K562 (cell line): ENCODE results near the gene ITSN2. TPM values are rescaled to one million over a fixed set of nuclear protein-coding genes. Genes with fewer than 3 reads are reported as not detected.

Experiments used
- ATAC-seq: fragments of 200-7000 bp; cut with Tn5 transposase; 3 replicates; pipeline ENCODE4 v1.9.1; 2020; ENCODE audit warnings: moderate library complexity
- BruUV-seq: library from RNA; stranded (reverse); fragments of 400-500 nt; replicated peaks from 2 replicates; lab custom pipeline; 2021; lab: Mats Ljungman, UMichigan
- CTCF ChIA-PET: fragments of 300-600 bp; formaldehyde crosslinking; extraction: SDS; loops from one replicate; lab custom pipeline; 2021; ENCODE audit warnings: low intra/inter-chr PET ratio; lab: Yijun Ruan, JAX
- POLR2A ChIA-PET: fragments of 300-600, 350-650 bp; sonication (Branson Sonifier 250); formaldehyde crosslinking; extraction: SDS; loops from one replicate; lab custom pipeline; 2021; ENCODE audit warnings: antibody characterized with exemption, inconsistent platforms; lab: Yijun Ruan, JAX
- DNase-seq, 4 experiments: peaks; one replicate each; pipeline versions ENCODE4 v3.0.0 to v3.0.0-alpha.2; 2011 to 2018; ENCODE audit warnings: low spot score in 3 of 4, mixed read lengths in 3 of 4; ENCODE audit errors: extremely low read depth in 1 of 4
- FAIRE-seq: peaks from 2 replicates; lab custom pipeline; 2011; peaks lifted over from hg19 to GRCh38; lab: Jason Lieb, UNC
- H2AFZ ChIP-seq: 2 replicates; pipeline ENCODE4 v1.6.0; 2011; ENCODE audit warnings: low read depth, low read length, control low read depth, inconsistent platforms
- H3K27ac ChIP-seq: fragments of 200-600 bp; 3 replicates; pipeline ENCODE4 v1.8.0; 2011; ENCODE audit warnings: low read depth, mild to moderate bottlenecking, control low read depth, inconsistent platforms, low read length, moderate library complexity, mixed read lengths; ENCODE audit errors: extremely low read depth
- H3K27me3 ChIP-seq, 2 experiments: fragments of 300-600 bp in 1 of 2; 2 replicates in 1 of 2; 3 replicates in 1 of 2; pipeline versions ENCODE4 v1.6.0 to v1.8.0; 2011; ENCODE audit warnings: inconsistent platforms in 2 of 2, low read length in 2 of 2, mild to moderate bottlenecking in 1 of 2, mixed read lengths in 1 of 2, moderate library complexity in 1 of 2; ENCODE audit not compliant: control insufficient read depth in 2 of 2, insufficient read depth in 2 of 2
- H3K36me3 ChIP-seq: fragments of 300-600 bp; 3 replicates; pipeline ENCODE4 v1.8.0; 2011; ENCODE audit warnings: mild to moderate bottlenecking, low read length, inconsistent platforms; ENCODE audit not compliant: control insufficient read depth, insufficient read depth
- H3K4me1 ChIP-seq, 2 experiments: fragments of 200-600 bp in 1 of 2; replicated peaks in 1 of 2; 2 replicates in 1 of 2; 3 replicates in 1 of 2; pipeline versions ENCODE4 v1.5.1 to v1.8.0; 2011; ENCODE audit warnings: inconsistent platforms in 2 of 2, low read length in 2 of 2, mild to moderate bottlenecking in 1 of 2, mixed read lengths in 1 of 2, moderate library complexity in 1 of 2; ENCODE audit not compliant: control insufficient read depth in 2 of 2, insufficient read depth in 2 of 2
- H3K4me2 ChIP-seq: 2 replicates; pipeline ENCODE4 v1.6.1; 2011; ENCODE audit warnings: low read length, control low read depth, inconsistent platforms, mixed read lengths; ENCODE audit not compliant: insufficient read depth
- H3K4me3 ChIP-seq: fragments of 200-600 bp; sonication (generic), shearing (Covaris generic); 2 replicates; pipeline ENCODE4 v1.5.1; 2016; ENCODE audit warnings: control low read depth, inconsistent platforms
- H3K79me2 ChIP-seq: fragments of 200-600 bp; 3 replicates; pipeline ENCODE4 v1.8.0; 2011; ENCODE audit warnings: low read length, inconsistent platforms; ENCODE audit not compliant: control insufficient read depth, insufficient read depth
- H3K9ac ChIP-seq, 2 experiments: 2 replicates each; pipeline versions ENCODE4 v1.6.0 to v1.6.1; 2011; ENCODE audit warnings: low read depth in 2 of 2, low read length in 2 of 2, control low read depth in 1 of 2, inconsistent platforms in 1 of 2, mild to moderate bottlenecking in 1 of 2, mixed read lengths in 1 of 2; ENCODE audit not compliant: insufficient read depth in 1 of 2
- H3K9me1 ChIP-seq: one replicate; pipeline ENCODE4 v1.6.0; 2011; ENCODE audit warnings: inconsistent platforms, mild to moderate bottlenecking, low read length, moderate library complexity; ENCODE audit not compliant: control insufficient read depth, insufficient read depth
- H3K9me3 ChIP-seq: replicated peaks from 2 replicates; pipeline ENCODE4 v1.5.1; 2011; ENCODE audit warnings: low read depth, low read length, inconsistent platforms; ENCODE audit not compliant: control insufficient read depth, insufficient read depth
- H4K20me1 ChIP-seq: replicated peaks from 2 replicates; pipeline ENCODE4 v1.6.1; 2011; ENCODE audit warnings: low read length, inconsistent platforms, mixed read lengths; ENCODE audit not compliant: control insufficient read depth, insufficient read depth
- C11orf30 ChIP-seq: fragments of 450-650 bp; IDR thresholded peaks from 2 replicates; pipeline ENCODE4 v1.6.1; 2016; ENCODE audit warnings: low read depth, mild to moderate bottlenecking
- CBFA2T3 ChIP-seq: fragments of 450-650 bp; IDR thresholded peaks from 2 replicates; pipeline ENCODE4 v1.6.1; 2017
- CREM ChIP-seq: IDR thresholded peaks from 2 replicates; pipeline ENCODE4 v1.6.1; 2014; ENCODE audit warnings: antibody characterized with exemption, low read depth
- KAT2B ChIP-seq: IDR thresholded peaks from one replicate; pipeline ENCODE4 v1.6.1; 2012; ENCODE audit warnings: low read depth, mild to moderate bottlenecking, control low read depth, inconsistent platforms, low read length, moderate library complexity
- L3MBTL2 ChIP-seq: fragments of 450-650 bp; IDR thresholded peaks from 2 replicates; pipeline ENCODE4 v1.6.1; 2016; ENCODE audit warnings: mild to moderate bottlenecking, moderate library complexity
- LEF1 ChIP-seq: fragments of 450-650 bp; IDR thresholded peaks from 2 replicates; pipeline ENCODE4 v1.6.1; 2016; ENCODE audit warnings: mild to moderate bottlenecking
- NCOR1 ChIP-seq: fragments of 450-650 bp; IDR thresholded peaks from 2 replicates; pipeline ENCODE4 v1.6.1; 2016; ENCODE audit warnings: mild to moderate bottlenecking, moderate library complexity
- RCOR1 ChIP-seq, 2 experiments: IDR thresholded peaks; 2 replicates each; pipeline ENCODE4 v1.6.1; 2012; ENCODE audit warnings: low read depth in 2 of 2, low read length in 2 of 2, borderline replicate concordance in 1 of 2, improper control_type of control experiment in 1 of 2
- RNF2 ChIP-seq: sonication (generic); IDR thresholded peaks from 2 replicates; pipeline ENCODE4 v1.6.1; 2016
- ZNF232 ChIP-seq: sonication (generic); formaldehyde crosslinking; IDR thresholded peaks from 2 replicates; pipeline ENCODE4 v1.8.0; 2022; ENCODE audit warnings: mild to moderate bottlenecking, missing genetic modification reagents
- ZNF24 ChIP-seq: fragments of 450-650 bp; IDR thresholded peaks from 2 replicates; pipeline ENCODE4 v1.6.1; 2016
- WGBS: fragments of 100-300 bp; shearing (Covaris generic); methylation state at CpG from one replicate; pipeline ENCODE4 v1.1.6; 2016; ENCODE audit warnings: low coverage, mixed read lengths; ENCODE audit not compliant: insufficient coverage; ENCODE audit errors: missing lambda C conversion rate; 5-methylcytosine and 5-hydroxymethylcytosine counted together
- in situ Hi-C: fragments of 300-500 bp; cut with MboI; formaldehyde crosslinking; loops from 4 replicates; pipeline ENCODE4 v1.15.0; 2018; ENCODE audit warnings: inconsistent platforms, mixed read lengths
- intact Hi-C: fragments of 100-400 bp; cut with micrococcal nuclease; formaldehyde crosslinking; loops from 2 replicates; pipeline ENCODE4 v1.14.2; 2022
- polyA plus RNA-seq, 8 experiments: library from polyadenylated mRNA; depleted of rRNA in 4 of 8; stranded (reverse) in 5 of 8; unstranded in 3 of 8; fragments of >200 nt; fragmentation: Nextera tagmentation in 2 of 8; fragmentation: Illumina TruSeq in 1 of 8; extraction: Ambion mirVana in 2 of 8; extraction: Trizol in 1 of 8; gene quantifications; 2 replicates each; pipeline versions ENCODE4 v1.2.1 to v1.2.3, GENCODE V29; 2011 to 2014; ENCODE audit warnings: inconsistent platforms in 1 of 8, missing spikeins in 1 of 8
- total RNA-seq, 7 experiments: library from RNA; depleted of rRNA in 6 of 7; stranded (reverse); fragments of >200 nt in 6 of 7; fragmentation: Illumina TruSeq in 2 of 7; extraction: Trizol in 2 of 7; gene quantifications; 2 replicates each; pipeline versions ENCODE4 v1.2.1 to v1.2.3, GENCODE V29; 2011 to 2021; ENCODE audit warnings: low replicate concordance in 1 of 7
- TF ChIP-seq, protein P1 (sequence below): fragments of 450-650 bp; IDR thresholded peaks from 2 replicates; pipeline ENCODE4 v1.6.1; 2016; ENCODE audit warnings: mild to moderate bottlenecking, moderate library complexity

ITSN2 gene
- total and polyA plus RNA-seq, 9 of the 15 experiments (the other 6 are each of a cell fraction or from before 2014, with no cell fraction given) = 6.6 to 19.9 (median 15.2) TPM

DNA sequence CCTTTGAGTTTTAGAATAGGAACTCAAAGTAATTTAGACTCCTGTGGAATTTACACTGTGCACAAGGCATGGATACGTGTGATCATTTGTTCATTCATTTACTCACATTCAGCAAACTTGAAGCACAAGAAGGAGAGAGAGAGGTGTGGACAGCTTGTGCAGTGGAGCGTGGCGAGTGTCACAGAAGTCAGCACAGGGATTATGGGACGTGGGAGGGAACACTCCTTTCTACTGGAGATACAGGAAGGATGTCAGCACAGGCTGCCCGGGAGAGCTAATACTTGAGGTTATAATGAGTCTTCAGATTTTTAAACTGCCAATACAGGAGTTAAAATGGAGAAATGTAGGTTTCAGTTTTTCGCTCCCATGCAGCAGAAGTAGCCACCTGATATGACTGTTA, 178.5 kb downstream of the ITSN2 start:
- no peaks in the 10 kb centered on the region for H3K9me1 ChIP-seq
- 18% methylated on average over 6 of the region's 6 CpGs for WGBS
- no peaks in the 10 kb centered on the region for H3K36me3 ChIP-seq
- H3K9ac ChIP-seq = no peak overlapping the region
- H3K4me1 ChIP-seq = peaks cover 0 to 11% of the 10 kb centered on the region in 2 experiments; a peak in 3 of 5 replicates
- no peaks in the 10 kb centered on the region for H3K79me2 ChIP-seq
- CTCF ChIA-PET = no interaction called here
- intact Hi-C loops (no loop called here), in situ Hi-C loops (no loop called here)
- peak overlapping the region; percentile 74 for H2AFZ ChIP-seq
- POLR2A ChIA-PET = interaction anchor here (1.6 kb wide), 1 partner anchor 10 kb away, joined by 4 read pairs; no protein-coding TSS in a partner anchor
- H3K4me2 ChIP-seq = peak overlapping the region; percentile 13; the same call in 1 of the 2 replicates
- FAIRE-seq (peak; percentile 63), ATAC-seq (peak; percentile 82), DNase-seq (peak in 2 of 4 experiments; percentile 29 to 50)
- H3K27ac ChIP-seq = no peak overlapping the region
- no peaks in the 10 kb centered on the region for H4K20me1 ChIP-seq
- no peak overlapping the region for H3K4me3 ChIP-seq
- H3K27me3 ChIP-seq = 0 out of 5 replicates have a peak, but pooled peaks cover 0 to 3% of the 10 kb centered on the region in 2 experiments
- H3K9me3 ChIP-seq = no peaks in the 10 kb centered on the region
- BruUV-seq = no TSS peak
- TF ChIP-seq L3MBTL2 (peak; percentile 12; the same call in 1 of the 2 replicates), ZNF24 (peak; percentile 95), C11orf30 (peak; percentile 17; the same call in 1 of the 2 replicates), RCOR1 (IDR thresholded peaks at IDR 0.05; ENCODE audit: borderline replicate concordance in 1 of 2, low read depth in 2 of 2, low read length in 2 of 2) (0 out of 4 replicates have a peak, but pooled peaks of 1 of the 2 experiments have one; percentile 27), RNF2 (peak; percentile 13; the same call in 1 of the 2 replicates), NCOR1 (0 out of 2 replicates have a peak, but pooled peaks have one; percentile 12), CREM (peak; percentile 39; the same call in 1 of the 2 replicates), ZNF232 (CRISPR knock-in tag) (no peak), LEF1 (peak; percentile 33; the same call in 1 of the 2 replicates), CBFA2T3 (peak; percentile 63), KAT2B (no peak)
- TF ChIP-seq, protein P1, sequence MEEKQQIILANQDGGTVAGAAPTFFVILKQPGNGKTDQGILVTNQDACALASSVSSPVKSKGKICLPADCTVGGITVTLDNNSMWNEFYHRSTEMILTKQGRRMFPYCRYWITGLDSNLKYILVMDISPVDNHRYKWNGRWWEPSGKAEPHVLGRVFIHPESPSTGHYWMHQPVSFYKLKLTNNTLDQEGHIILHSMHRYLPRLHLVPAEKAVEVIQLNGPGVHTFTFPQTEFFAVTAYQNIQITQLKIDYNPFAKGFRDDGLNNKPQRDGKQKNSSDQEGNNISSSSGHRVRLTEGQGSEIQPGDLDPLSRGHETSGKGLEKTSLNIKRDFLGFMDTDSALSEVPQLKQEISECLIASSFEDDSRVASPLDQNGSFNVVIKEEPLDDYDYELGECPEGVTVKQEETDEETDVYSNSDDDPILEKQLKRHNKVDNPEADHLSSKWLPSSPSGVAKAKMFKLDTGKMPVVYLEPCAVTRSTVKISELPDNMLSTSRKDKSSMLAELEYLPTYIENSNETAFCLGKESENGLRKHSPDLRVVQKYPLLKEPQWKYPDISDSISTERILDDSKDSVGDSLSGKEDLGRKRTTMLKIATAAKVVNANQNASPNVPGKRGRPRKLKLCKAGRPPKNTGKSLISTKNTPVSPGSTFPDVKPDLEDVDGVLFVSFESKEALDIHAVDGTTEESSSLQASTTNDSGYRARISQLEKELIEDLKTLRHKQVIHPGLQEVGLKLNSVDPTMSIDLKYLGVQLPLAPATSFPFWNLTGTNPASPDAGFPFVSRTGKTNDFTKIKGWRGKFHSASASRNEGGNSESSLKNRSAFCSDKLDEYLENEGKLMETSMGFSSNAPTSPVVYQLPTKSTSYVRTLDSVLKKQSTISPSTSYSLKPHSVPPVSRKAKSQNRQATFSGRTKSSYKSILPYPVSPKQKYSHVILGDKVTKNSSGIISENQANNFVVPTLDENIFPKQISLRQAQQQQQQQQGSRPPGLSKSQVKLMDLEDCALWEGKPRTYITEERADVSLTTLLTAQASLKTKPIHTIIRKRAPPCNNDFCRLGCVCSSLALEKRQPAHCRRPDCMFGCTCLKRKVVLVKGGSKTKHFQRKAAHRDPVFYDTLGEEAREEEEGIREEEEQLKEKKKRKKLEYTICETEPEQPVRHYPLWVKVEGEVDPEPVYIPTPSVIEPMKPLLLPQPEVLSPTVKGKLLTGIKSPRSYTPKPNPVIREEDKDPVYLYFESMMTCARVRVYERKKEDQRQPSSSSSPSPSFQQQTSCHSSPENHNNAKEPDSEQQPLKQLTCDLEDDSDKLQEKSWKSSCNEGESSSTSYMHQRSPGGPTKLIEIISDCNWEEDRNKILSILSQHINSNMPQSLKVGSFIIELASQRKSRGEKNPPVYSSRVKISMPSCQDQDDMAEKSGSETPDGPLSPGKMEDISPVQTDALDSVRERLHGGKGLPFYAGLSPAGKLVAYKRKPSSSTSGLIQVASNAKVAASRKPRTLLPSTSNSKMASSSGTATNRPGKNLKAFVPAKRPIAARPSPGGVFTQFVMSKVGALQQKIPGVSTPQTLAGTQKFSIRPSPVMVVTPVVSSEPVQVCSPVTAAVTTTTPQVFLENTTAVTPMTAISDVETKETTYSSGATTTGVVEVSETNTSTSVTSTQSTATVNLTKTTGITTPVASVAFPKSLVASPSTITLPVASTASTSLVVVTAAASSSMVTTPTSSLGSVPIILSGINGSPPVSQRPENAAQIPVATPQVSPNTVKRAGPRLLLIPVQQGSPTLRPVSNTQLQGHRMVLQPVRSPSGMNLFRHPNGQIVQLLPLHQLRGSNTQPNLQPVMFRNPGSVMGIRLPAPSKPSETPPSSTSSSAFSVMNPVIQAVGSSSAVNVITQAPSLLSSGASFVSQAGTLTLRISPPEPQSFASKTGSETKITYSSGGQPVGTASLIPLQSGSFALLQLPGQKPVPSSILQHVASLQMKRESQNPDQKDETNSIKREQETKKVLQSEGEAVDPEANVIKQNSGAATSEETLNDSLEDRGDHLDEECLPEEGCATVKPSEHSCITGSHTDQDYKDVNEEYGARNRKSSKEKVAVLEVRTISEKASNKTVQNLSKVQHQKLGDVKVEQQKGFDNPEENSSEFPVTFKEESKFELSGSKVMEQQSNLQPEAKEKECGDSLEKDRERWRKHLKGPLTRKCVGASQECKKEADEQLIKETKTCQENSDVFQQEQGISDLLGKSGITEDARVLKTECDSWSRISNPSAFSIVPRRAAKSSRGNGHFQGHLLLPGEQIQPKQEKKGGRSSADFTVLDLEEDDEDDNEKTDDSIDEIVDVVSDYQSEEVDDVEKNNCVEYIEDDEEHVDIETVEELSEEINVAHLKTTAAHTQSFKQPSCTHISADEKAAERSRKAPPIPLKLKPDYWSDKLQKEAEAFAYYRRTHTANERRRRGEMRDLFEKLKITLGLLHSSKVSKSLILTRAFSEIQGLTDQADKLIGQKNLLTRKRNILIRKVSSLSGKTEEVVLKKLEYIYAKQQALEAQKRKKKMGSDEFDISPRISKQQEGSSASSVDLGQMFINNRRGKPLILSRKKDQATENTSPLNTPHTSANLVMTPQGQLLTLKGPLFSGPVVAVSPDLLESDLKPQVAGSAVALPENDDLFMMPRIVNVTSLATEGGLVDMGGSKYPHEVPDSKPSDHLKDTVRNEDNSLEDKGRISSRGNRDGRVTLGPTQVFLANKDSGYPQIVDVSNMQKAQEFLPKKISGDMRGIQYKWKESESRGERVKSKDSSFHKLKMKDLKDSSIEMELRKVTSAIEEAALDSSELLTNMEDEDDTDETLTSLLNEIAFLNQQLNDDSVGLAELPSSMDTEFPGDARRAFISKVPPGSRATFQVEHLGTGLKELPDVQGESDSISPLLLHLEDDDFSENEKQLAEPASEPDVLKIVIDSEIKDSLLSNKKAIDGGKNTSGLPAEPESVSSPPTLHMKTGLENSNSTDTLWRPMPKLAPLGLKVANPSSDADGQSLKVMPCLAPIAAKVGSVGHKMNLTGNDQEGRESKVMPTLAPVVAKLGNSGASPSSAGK = peak; percentile 26; the same call in 1 of the 2 replicates
